Measurements from ENCODE around the gene RSPO1.

DNA sequence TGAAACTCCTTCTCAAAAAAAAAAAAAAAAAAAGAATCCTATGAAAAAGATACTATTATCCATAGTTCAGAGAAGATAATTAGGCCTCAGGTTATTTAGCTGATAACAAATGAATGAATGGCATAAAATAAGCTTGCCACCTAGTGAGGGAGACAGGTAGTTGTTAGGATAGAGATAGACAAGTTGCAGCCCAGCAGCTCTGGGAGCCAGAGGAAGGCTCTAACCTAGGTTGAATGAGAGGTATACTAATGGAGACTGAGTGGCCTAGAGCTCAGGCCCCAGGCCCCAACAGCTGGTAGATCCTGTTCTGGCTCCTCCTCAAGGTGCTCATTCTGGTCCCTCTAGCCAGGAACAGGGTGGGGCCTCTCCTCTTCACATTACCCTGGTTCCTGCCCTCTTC is 20.6 kb upstream of the RSPO1 start:
- TF ChIP-seq, protein P1, sequence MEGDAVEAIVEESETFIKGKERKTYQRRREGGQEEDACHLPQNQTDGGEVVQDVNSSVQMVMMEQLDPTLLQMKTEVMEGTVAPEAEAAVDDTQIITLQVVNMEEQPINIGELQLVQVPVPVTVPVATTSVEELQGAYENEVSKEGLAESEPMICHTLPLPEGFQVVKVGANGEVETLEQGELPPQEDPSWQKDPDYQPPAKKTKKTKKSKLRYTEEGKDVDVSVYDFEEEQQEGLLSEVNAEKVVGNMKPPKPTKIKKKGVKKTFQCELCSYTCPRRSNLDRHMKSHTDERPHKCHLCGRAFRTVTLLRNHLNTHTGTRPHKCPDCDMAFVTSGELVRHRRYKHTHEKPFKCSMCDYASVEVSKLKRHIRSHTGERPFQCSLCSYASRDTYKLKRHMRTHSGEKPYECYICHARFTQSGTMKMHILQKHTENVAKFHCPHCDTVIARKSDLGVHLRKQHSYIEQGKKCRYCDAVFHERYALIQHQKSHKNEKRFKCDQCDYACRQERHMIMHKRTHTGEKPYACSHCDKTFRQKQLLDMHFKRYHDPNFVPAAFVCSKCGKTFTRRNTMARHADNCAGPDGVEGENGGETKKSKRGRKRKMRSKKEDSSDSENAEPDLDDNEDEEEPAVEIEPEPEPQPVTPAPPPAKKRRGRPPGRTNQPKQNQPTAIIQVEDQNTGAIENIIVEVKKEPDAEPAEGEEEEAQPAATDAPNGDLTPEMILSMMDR (IDR thresholded peaks at IDR 0.05; ENCODE audit: low read length): no peak
- no peak for TF ChIP-seq EZH2 (optimal IDR thresholded peaks at IDR 0.05; ENCODE audit: low read depth, low read length)
- TF ChIP-seq EZH2phosphoT487 (IDR thresholded peaks at IDR 0.05; ENCODE audit: low read length): no peak

Data from MM.1S (cell line).